Measurements from ENCODE around the gene CHMP5.

CHMP5 gene

DNA sequence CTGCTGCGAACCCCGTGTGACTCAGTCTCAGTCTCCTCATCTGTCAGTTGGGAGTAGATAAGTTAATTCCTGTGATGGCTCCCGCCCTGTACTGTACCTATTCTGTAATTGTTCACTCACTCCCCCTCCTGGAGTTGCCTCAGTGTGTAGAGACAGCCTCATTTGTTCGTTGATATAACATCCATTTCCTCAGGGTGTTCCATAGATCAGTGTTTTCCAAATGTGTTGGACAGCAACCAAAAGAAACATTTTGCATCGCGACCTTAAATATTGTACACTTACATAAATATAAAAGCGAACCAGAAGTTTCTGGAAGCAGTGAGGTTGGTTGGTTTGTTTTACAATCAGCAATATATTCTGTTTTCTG is 26.2 kb downstream of the CHMP5 start:
- TF ChIP-seq, protein P1, sequence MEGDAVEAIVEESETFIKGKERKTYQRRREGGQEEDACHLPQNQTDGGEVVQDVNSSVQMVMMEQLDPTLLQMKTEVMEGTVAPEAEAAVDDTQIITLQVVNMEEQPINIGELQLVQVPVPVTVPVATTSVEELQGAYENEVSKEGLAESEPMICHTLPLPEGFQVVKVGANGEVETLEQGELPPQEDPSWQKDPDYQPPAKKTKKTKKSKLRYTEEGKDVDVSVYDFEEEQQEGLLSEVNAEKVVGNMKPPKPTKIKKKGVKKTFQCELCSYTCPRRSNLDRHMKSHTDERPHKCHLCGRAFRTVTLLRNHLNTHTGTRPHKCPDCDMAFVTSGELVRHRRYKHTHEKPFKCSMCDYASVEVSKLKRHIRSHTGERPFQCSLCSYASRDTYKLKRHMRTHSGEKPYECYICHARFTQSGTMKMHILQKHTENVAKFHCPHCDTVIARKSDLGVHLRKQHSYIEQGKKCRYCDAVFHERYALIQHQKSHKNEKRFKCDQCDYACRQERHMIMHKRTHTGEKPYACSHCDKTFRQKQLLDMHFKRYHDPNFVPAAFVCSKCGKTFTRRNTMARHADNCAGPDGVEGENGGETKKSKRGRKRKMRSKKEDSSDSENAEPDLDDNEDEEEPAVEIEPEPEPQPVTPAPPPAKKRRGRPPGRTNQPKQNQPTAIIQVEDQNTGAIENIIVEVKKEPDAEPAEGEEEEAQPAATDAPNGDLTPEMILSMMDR (conservative IDR thresholded peaks at IDR 0.05) = no peak
- H3K27ac ChIP-seq = peak overlapping the region; percentile 99

DNA sequence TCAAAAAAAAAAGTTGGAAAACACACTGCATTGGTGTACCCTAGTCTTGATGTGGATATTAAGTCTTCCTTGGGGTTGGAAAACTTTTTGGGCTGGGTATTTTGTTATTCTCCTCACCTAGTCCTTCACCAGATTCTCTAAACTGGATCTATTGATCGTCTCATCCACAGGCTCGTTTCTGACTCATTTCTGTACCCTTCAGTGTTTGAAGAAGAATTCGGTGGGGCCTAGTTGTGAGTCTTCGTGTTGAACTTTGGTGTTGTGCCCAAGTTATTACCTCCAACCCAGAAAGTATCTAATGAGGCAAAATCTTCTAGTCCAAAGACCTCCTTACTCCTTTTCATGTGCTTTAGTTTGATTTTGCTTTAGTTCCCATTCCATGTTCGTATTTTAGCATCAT is 27.1 kb downstream of the CHMP5 start:
- TF ChIP-seq, protein P1 (conservative IDR thresholded peaks at IDR 0.05) = no peak
- peak overlapping the region; percentile 99; the same call in 1 of the 2 replicates for H3K27ac ChIP-seq

DNA sequence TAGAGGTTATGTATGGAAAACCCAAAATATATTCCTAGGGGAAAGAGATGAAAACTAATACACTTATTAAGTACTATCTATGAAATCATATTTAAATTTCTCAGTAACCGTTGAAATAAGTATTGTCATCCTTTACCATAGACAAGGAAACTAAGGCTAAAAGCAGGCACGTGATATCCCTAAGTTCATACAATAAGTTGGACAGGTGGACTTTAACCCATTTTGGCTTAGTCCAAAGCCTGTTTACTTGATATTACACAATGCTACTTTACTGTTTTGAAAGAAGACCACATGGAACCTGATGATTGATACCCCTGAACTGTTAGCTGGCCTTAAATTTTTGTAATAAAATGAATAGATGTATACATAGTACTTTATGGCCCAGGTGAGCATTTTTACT is 28.9 kb downstream of the CHMP5 start:
- TF ChIP-seq, protein P1 (conservative IDR thresholded peaks at IDR 0.05) = no peak

DNA sequence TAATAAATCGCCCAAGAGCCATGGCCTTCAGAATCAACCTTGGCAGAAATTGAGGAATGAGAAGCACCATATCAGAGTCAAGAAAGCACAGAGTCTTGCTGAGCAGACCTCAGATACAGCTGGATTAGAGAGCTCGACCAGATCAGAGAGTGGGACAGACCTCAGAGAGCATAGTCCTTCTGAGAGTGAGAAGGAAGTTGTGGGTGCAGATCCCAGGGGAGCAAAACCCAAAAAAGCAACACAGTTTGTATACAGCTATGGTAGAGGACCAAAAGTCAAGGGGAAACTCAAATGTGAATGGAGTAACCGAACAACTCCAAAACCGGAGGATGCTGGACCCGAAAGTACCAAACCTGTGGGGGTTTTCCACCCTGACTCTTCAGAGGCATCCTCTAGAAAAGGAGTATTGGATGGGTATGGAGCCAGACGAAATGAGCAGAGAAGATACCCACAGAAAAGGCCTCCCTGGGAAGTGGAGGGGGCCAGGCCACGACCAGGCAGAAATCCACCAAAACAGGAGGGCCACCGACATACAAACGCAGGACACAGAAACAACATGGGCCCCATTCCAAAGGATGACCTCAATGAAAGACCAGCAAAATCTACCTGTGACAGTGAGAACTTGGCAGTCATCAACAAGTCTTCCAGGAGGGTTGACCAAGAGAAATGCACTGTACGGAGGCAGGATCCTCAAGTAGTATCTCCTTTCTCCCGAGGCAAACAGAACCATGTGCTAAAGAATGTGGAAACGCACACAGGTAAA is 30.0 kb downstream of the CHMP5 start:
- TF ChIP-seq, protein P1 (conservative IDR thresholded peaks at IDR 0.05) = no peak
- no peak overlapping the region for H3K27ac ChIP-seq

More for the DNA sequence above, 28.9 kb downstream of the CHMP5 start:
- H3K27ac ChIP-seq = no peak overlapping the region

DNA sequence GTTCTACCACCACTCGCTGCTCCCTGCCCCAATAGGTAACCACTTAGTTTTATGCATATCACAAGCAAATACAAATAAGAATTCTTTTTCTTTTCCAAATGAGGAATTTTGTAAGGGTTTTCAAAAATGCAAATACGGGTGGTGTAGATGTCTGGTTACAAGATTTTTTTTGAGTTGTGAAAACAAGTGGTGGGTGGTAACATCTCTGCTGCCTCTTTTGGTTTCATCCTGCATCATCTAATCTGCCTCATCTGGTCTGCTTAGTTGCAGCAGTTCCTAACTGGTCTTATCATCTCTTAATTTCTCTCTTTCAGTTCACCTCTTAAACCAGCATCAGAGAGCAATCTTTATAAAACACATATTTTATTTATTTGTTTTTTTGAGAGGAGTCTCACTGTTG is 30.7 kb downstream of the CHMP5 start:
- no peak overlapping the region for H3K27ac ChIP-seq
- TF ChIP-seq, protein P1 (conservative IDR thresholded peaks at IDR 0.05) = no peak

DNA sequence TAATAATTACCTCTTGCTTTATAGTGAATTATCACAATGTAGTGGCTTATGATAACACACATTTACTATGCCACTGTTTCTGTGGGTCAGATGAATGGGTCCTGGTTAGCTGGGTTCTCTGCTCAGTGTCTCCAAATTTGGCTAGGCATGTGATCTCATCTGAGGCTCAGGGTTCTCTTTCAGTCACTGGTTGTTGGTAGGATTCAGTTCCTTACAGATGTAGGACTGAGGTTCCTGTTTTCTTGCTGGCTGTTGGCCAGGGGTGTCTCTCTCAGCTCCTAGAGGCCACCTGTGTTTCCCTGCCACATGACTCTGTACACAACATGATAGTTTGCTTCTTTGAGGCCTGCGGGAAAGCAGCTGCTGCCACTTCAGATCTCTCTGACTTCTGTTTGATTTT is 32.6 kb downstream of the CHMP5 start:
- TF ChIP-seq, protein P1 (conservative IDR thresholded peaks at IDR 0.05) = no peak
- peak overlapping the region; percentile 19; the same call in 1 of the 2 replicates for H3K27ac ChIP-seq

DNA sequence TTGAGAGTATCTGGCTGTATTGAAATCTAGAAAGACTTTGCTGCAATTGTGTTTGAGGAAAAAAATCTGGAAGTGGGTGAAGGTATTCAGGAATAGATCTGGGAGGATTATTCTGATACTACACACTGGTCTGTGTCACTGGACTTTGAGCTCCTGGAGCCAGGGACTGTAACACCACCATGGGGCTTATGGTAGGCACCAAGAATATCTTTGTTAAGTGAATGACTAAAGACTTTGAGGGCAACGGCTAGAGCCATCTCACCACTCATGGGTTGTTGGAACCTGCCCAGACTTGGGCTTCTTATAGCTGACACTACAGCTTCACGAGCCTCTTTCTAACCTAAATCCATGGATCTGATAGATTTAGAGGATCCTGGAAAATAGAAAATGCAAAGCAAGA is 35.7 kb downstream of the CHMP5 start:
- TF ChIP-seq, protein P1 (conservative IDR thresholded peaks at IDR 0.05) = no peak
- H3K27ac ChIP-seq = no peak overlapping the region
